Upper lobe of left lung (tissue), 6 donors: ENCODE measurements around the gene UBL4A. TPM values are rescaled to one million over a fixed set of nuclear protein-coding genes. Genes with fewer than 3 reads are reported as not detected.

ENCODE experiments used
- ATAC-seq, 2 donors: fragments of 200-7000 bp; cut with Tn5 transposase; one replicate each; pipeline ENCODE4 v1.9.1; 2022; ENCODE audit warnings: mild to moderate bottlenecking in 2 of 2, moderate library complexity in 2 of 2; ENCODE audit not compliant: low FRiP score in 2 of 2
- DNase-seq, 2 donors: peaks; one replicate each; pipeline ENCODE4 v3.0.0-alpha.2; 2019 to 2020
- H3K27ac ChIP-seq, 4 donors: fragments of 200-600 bp; sonication (generic); one replicate each; pipeline ENCODE4 v1.5.1; 2016 to 2019
- H3K27me3 ChIP-seq, 4 donors: fragments of 200-600 bp; sonication (generic); one replicate each; pipeline ENCODE4 v1.5.1; 2017 to 2019
- H3K36me3 ChIP-seq, 4 donors: fragments of 200-600 bp; sonication (generic); one replicate each; pipeline ENCODE4 v1.5.1; 2016 to 2019
- H3K4me1 ChIP-seq, 4 donors: fragments of 200-600 bp; sonication (generic); one replicate each; pipeline ENCODE4 v1.5.1; 2018 to 2019
- H3K4me3 ChIP-seq, 4 donors: fragments of 200-600 bp; sonication (generic); one replicate each; pipeline ENCODE4 v1.5.1; 2017 to 2019; ENCODE audit warnings: mild to moderate bottlenecking in 2 of 4, moderate library complexity in 1 of 4
- H3K9me3 ChIP-seq, 4 donors: fragments of 200-600 bp; sonication (generic); one replicate each; pipeline ENCODE4 v1.5.1; 2018 to 2019
- EP300 ChIP-seq, 4 donors: sonication (generic); formaldehyde crosslinking; IDR thresholded peaks; one replicate each; pipeline ENCODE4 v1.5.1; 2017; ENCODE audit warnings: antibody characterized with exemption in 4 of 4, control low read depth in 2 of 4
- POLR2A ChIP-seq, 4 donors: fragments of 450-650 bp; IDR thresholded peaks; one replicate each; pipeline ENCODE4 v1.5.1; 2016 to 2017; ENCODE audit warnings: antibody characterized with exemption in 4 of 4, mild to moderate bottlenecking in 2 of 4
- POLR2AphosphoS5 ChIP-seq, 2 donors: sonication (generic); formaldehyde crosslinking; IDR thresholded peaks; one replicate each; pipeline ENCODE4 v1.5.1; 2017; ENCODE audit warnings: antibody characterized with exemption in 2 of 2
- WGBS, 2 donors: methylation state at CpG; one replicate each; pipeline ENCODE4 v1.1.5; 2017 to 2018; 5-methylcytosine and 5-hydroxymethylcytosine counted together
- total RNA-seq, 6 donors: library from RNA; depleted of rRNA in 4 of 6; stranded (reverse); fragments of >200 nt in 4 of 6; gene quantifications; one replicate each; pipeline versions ENCODE4 v1.1.0 to v1.2.1, GENCODE V29; 2016 to 2021
- TF ChIP-seq, protein P1 (sequence below), 6 experiments: fragments of 450-650 bp in 4 of 6; fragments of 200-600 bp in 2 of 6; sonication (generic) in 2 of 6; IDR thresholded peaks; one replicate each; pipeline ENCODE4 v1.5.1; 2016 to 2019; ENCODE audit warnings: antibody characterized with exemption in 6 of 6
- donor health status: DM: no; HTN: no; CAD: no; lungs with moderate emphysema.
- donor health status: DM: no; HTN: yes; CAD: no; lungs with severe emphysema.

Gene UBL4A
- total RNA-seq, 6 donors from 2014 or later, result 13.6 to 52.2 (median 43.8) TPM

DNA sequence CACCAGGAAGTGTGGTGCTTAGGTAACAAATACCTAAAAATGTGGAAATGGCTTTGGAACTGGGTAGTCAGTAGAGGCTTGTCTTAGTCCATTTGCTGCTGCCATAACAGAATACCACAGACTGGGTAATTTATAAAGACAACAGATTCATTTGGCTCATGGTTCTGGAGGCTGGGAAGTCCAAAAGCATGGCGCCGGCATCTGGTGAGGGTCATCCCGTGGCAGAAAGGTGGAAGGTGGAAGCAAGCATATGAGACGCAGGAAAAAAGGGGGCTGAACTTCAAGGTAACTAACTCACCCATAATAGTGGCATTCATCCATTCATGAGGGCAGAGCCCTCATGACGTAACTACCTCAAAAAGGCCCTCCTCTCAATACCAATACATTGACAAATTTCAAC, 23.0 kb upstream of the UBL4A start:
- Histone ChIP-seq H3K27me3 (no peaks in the 10 kb centered on the region), H3K9me3 (peaks cover 0 to 10% (median 0%) of the 10 kb centered on the region in 4 donors), H3K36me3 (peaks cover 0 to 28% (median 14%) of the 10 kb centered on the region in 4 donors), H3K4me1 (no peaks in the 10 kb centered on the region), H3K4me3 (no peak overlapping the region), H3K27ac (no peak overlapping the region)
- WGBS, 2 donors, result 93 to 100% methylated on average over 5 of the region's 5 CpGs
- DNase-seq (no peak), ATAC-seq (no peak)
- TF ChIP-seq, protein P1, sequence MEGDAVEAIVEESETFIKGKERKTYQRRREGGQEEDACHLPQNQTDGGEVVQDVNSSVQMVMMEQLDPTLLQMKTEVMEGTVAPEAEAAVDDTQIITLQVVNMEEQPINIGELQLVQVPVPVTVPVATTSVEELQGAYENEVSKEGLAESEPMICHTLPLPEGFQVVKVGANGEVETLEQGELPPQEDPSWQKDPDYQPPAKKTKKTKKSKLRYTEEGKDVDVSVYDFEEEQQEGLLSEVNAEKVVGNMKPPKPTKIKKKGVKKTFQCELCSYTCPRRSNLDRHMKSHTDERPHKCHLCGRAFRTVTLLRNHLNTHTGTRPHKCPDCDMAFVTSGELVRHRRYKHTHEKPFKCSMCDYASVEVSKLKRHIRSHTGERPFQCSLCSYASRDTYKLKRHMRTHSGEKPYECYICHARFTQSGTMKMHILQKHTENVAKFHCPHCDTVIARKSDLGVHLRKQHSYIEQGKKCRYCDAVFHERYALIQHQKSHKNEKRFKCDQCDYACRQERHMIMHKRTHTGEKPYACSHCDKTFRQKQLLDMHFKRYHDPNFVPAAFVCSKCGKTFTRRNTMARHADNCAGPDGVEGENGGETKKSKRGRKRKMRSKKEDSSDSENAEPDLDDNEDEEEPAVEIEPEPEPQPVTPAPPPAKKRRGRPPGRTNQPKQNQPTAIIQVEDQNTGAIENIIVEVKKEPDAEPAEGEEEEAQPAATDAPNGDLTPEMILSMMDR (IDR thresholded peaks at IDR 0.05), result no peak
- TF ChIP-seq POLR2AphosphoS5 (IDR thresholded peaks at IDR 0.05), result no peak
- TF ChIP-seq EP300 (IDR thresholded peaks at IDR 0.05), result no peak
- no peak for TF ChIP-seq POLR2A (IDR thresholded peaks at IDR 0.05)

DNA sequence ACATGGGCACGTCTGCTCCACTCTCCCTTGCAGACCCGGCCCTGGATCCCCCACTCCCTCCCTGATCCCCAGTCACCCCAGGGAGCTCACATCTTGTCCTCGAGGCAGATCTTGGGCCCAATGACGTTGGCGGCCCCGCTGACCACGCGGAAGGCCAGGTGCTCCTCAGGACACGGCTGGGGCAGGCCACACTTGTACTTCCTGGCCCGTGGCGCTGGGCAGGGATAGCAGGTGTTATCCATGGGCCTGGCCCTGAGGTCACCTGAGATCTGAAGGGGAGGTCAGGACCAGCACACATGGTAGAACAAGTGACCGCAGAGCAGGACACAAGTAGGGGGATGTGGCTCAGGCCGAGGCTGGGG, 21.9 kb upstream of the UBL4A start:
- 80 to 100% methylated on average over 1 to 13 of the region's 13 CpGs for WGBS, 2 donors
- H3K9me3 ChIP-seq, result peaks cover 0 to 10% (median 0%) of the 10 kb centered on the region in 4 donors
- H3K4me1 ChIP-seq, result no peaks in the 10 kb centered on the region
- ATAC-seq (no peak), DNase-seq (no peak)
- H3K27me3 ChIP-seq, result no peaks in the 10 kb centered on the region
- TF ChIP-seq EP300 (IDR thresholded peaks at IDR 0.05), result no peak
- TF ChIP-seq POLR2AphosphoS5 (IDR thresholded peaks at IDR 0.05), result no peak
- TF ChIP-seq, protein P1 (IDR thresholded peaks at IDR 0.05), result no peak
- no peak for TF ChIP-seq POLR2A (IDR thresholded peaks at IDR 0.05)
- no peak overlapping the region for H3K4me3 ChIP-seq
- no peak overlapping the region for H3K27ac ChIP-seq
- H3K36me3 ChIP-seq, result peaks cover 0 to 28% (median 14%) of the 10 kb centered on the region in 4 donors

DNA sequence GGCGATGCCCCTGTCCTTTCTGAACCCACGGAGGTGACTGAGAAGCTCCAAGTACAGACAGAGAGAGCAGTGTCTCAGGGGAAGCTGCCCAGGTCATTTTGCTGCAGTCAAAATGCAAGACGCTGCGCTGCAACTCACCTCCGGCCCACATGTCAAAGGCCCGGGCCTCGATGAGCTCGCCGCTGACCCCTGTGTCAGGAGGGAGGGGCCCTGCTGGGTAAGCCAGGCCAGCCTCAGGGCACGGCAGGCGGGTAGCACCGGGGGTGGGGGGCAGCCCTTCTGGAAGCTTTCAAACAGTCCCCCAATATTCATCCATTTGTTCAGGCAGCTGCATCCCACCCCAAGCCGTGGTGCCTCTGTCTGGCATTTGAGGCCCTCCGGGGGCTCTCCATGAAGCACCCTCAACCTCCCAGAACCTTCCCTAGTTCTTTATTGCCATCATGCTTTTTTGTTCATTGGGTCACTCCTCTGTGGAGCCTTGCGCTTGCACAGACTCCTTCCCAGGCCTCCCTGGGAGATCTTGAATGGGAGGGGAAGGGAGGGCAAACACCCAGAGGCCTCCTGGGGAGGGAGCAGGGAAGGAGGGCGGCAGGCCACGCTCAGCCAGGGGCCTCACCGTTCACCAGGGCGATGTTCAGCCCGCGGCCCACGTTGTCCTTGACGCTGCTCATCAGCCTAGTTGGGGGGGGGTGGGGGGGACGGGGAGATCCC, 21.4 kb upstream of the UBL4A start:
- peaks cover 0 to 10% (median 0%) of the 10 kb centered on the region in 4 donors for H3K9me3 ChIP-seq
- WGBS, 2 donors, result 84 to 100% methylated on average over 5 to 18 of the region's 24 CpGs
- H3K27ac ChIP-seq, result no peak overlapping the region
- H3K4me1 ChIP-seq, result no peaks in the 10 kb centered on the region
- ATAC-seq, result no peak
- no peak overlapping the region for H3K4me3 ChIP-seq
- TF ChIP-seq, protein P1 (IDR thresholded peaks at IDR 0.05), result no peak
- TF ChIP-seq POLR2A (IDR thresholded peaks at IDR 0.05), result no peak
- no peak for TF ChIP-seq POLR2AphosphoS5 (IDR thresholded peaks at IDR 0.05)
- TF ChIP-seq EP300 (IDR thresholded peaks at IDR 0.05), result no peak
- DNase-seq, result no peak
- peaks cover 0 to 28% (median 14%) of the 10 kb centered on the region in 4 donors for H3K36me3 ChIP-seq
- no peaks in the 10 kb centered on the region for H3K27me3 ChIP-seq

DNA sequence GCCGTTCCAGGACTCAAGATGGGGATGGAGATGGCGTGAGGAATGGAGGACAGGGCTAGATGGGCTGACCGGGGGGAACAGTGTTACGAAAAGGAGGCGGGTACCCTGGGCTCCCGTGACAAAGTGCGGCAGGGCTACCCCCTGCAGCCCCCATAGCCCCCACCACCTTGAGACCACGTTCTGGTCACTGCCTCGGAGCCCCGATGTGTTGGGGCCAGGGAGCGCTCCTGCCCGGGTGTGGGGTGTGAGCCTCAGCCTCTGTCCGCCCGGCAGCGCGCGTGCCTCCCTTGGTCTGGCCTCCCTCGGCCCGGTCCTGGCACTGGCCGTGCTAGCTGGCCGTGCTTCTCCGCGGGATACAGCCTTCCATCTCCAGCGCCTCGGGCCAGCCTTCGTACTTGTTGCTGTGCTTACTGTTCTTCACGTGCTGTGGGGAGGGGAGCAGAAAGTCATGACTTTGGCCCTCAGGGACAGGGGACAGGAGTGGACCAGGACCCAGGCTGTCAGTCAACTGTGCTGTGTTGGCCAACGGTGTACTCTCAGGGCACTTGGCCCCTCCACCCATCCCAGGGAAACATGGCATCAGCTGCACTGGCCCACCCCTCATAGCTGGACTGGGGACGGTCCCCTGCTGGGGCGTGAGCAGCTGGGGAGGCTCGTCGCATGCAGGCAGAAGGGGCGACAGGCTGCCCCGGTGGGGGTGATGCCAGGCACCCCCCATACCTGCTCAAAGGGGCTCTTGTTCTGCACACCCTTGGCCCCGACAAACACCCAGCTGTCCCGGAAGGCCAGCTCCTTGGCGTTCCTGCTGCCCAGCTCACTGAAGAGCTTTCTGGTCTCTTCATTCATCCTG, 20.3 kb upstream of the UBL4A start:
- Histone ChIP-seq H3K4me3 (no peak overlapping the region), H3K36me3 (peaks cover 0 to 28% (median 14%) of the 10 kb centered on the region in 4 donors), H3K9me3 (peaks cover 0 to 10% (median 0%) of the 10 kb centered on the region in 4 donors), H3K27ac (no peak overlapping the region), H3K27me3 (no peaks in the 10 kb centered on the region), H3K4me1 (no peaks in the 10 kb centered on the region)
- WGBS, 2 donors, result 89 to 94% methylated on average over 8 to 29 of the region's 37 CpGs
- DNase-seq, result peak in 1 of 2 donors; percentile 41
- TF ChIP-seq, protein P1 (IDR thresholded peaks at IDR 0.05), result no peak
- no peak for TF ChIP-seq POLR2AphosphoS5 (IDR thresholded peaks at IDR 0.05)
- TF ChIP-seq EP300 (IDR thresholded peaks at IDR 0.05), result no peak
- TF ChIP-seq POLR2A (IDR thresholded peaks at IDR 0.05), result no peak
- ATAC-seq, result no peak
